Measurements from ENCODE around the gene PMS1. TPM values are rescaled to one million over a fixed set of nuclear protein-coding genes. Genes with fewer than 3 reads are reported as not detected.
"Not testable (repeated sequence)": the region's sequence is repeated elsewhere in the genome, so short reads cannot be mapped to it uniquely, and the experiment has no call there.

Gene PMS1
- polyA plus RNA-seq, 1 of the 3 experiments (the other 2 are of a cell fraction) = 7.7 TPM

GRCh38 chr2:189830510-189830909, 46.3 kb downstream of the PMS1 start:
- Histone ChIP-seq H4K20me1 (ENCODE audit: insufficient read depth) (no peaks in the 10 kb centered on the region), H3K4me1 (ENCODE audit: control insufficient read depth in 1 of 2, insufficient read depth in 2 of 2, low read depth in 1 of 2, low read length in 1 of 2) (peaks cover 2 to 8% of the 10 kb centered on the region in 2 experiments; a peak in 3 of 4 replicates), H3K79me2 (ENCODE audit: insufficient read depth) (no peaks in the 10 kb centered on the region), H3K9ac (no peak overlapping the region), H3K4me2 (no peak overlapping the region), H3K9me2 (no peaks in the 10 kb centered on the region), H3K4me3 (ENCODE audit: low read depth in 2 of 2, low read length in 1 of 2) (no peak overlapping the region), H3K27me3 (ENCODE audit: insufficient read depth) (no peaks in the 10 kb centered on the region), H3K36me3 (replicated peaks in 1 of 2; ENCODE audit: control insufficient read depth in 1 of 2, insufficient read depth in 2 of 2, low read length in 1 of 2) (peaks cover 5 to 16% of the 10 kb centered on the region in 2 experiments), H2AFZ (ENCODE audit: low read depth) (no peak overlapping the region), H3F3A (replicated peaks; ENCODE audit: insufficient read depth) (no peaks in the 10 kb centered on the region), H3K27ac (ENCODE audit: low read depth in 2 of 2, low read length in 1 of 2) (no peak overlapping the region), H3K9me3 (no peaks in the 10 kb centered on the region)
- WGBS (ENCODE audit: low lambda C conversion rate) = 94% methylated on average over 1 of the region's 1 CpG
- ChIA-PET POLR2A (no interaction called here), CTCF (no interaction called here)
- TF ChIP-seq ZBTB33 (IDR thresholded peaks at IDR 0.05; ENCODE audit: borderline replicate concordance, low read depth) = no peak
- no peak for TF ChIP-seq FOXJ3 (CRISPR knock-in tag; IDR thresholded peaks at IDR 0.05)
- no peak for TF ChIP-seq MXI1 (IDR thresholded peaks at IDR 0.05; ENCODE audit: low read depth, low read length)
- TF ChIP-seq GABPA (IDR thresholded peaks at IDR 0.05; ENCODE audit: low read depth) = no peak
- DNase-seq = no peak

GRCh38 chr2:189834059-189834458, 49.8 kb downstream of the PMS1 start:
- H3K27ac ChIP-seq (ENCODE audit: low read depth in 2 of 2, low read length in 1 of 2) = no peak overlapping the region
- POLR2A ChIA-PET = no interaction called here
- TF ChIP-seq ZBTB33 (IDR thresholded peaks at IDR 0.05; ENCODE audit: borderline replicate concordance, low read depth) = no peak
- no peak for TF ChIP-seq USF1 (IDR thresholded peaks at IDR 0.05; ENCODE audit: borderline replicate concordance, low read depth)
- TF ChIP-seq RXRA (IDR thresholded peaks at IDR 0.05; ENCODE audit: borderline replicate concordance, low read depth) = no peak
- no peak for TF ChIP-seq TEAD4 (IDR thresholded peaks at IDR 0.05; ENCODE audit: borderline replicate concordance, insufficient read depth)

GRCh38 chr2:189834642-189835041, 50.4 kb downstream of the PMS1 start:
- H3K4me1 ChIP-seq (ENCODE audit: control insufficient read depth in 1 of 2, insufficient read depth in 2 of 2, low read depth in 1 of 2, low read length in 1 of 2) = peaks cover 0 to 15% of the 10 kb centered on the region in 2 experiments; a peak in 2 of 4 replicates
- H3F3A ChIP-seq (replicated peaks; ENCODE audit: insufficient read depth); DNase-seq; H3K79me2 ChIP-seq (ENCODE audit: insufficient read depth); H3K9me3 ChIP-seq; H3K36me3 ChIP-seq (replicated peaks in 1 of 2; ENCODE audit: control insufficient read depth in 1 of 2, insufficient read depth in 2 of 2, low read length in 1 of 2); H3K4me2 ChIP-seq; H2AFZ ChIP-seq (ENCODE audit: low read depth); H3K9ac ChIP-seq; H4K20me1 ChIP-seq (ENCODE audit: insufficient read depth); H3K4me3 ChIP-seq (ENCODE audit: low read depth in 2 of 2, low read length in 1 of 2); H3K27ac ChIP-seq (ENCODE audit: low read depth in 2 of 2, low read length in 1 of 2); H3K9me2 ChIP-seq; H3K27me3 ChIP-seq (ENCODE audit: insufficient read depth); POLR2A ChIA-PET: not testable (repeated sequence)
- WGBS (ENCODE audit: low lambda C conversion rate) = 89% methylated on average over 1 of the region's 1 CpG
- CTCF ChIA-PET = interaction anchor here (1.0 kb wide), 1 partner anchor 32 kb away, joined by 3 read pairs; no protein-coding TSS in a partner anchor

More at GRCh38 chr2:189834059-189834458, 49.8 kb downstream of the PMS1 start:
- no peak overlapping the region for H2AFZ ChIP-seq (ENCODE audit: low read depth)
- H3K4me2 ChIP-seq = no peak overlapping the region
- no peaks in the 10 kb centered on the region for H3K9me2 ChIP-seq
- no peak overlapping the region for H3K4me3 ChIP-seq (ENCODE audit: low read depth in 2 of 2, low read length in 1 of 2)
- peaks cover 2 to 9% of the 10 kb centered on the region in 2 experiments for H3K36me3 ChIP-seq (replicated peaks in 1 of 2; ENCODE audit: control insufficient read depth in 1 of 2, insufficient read depth in 2 of 2, low read length in 1 of 2)
- H3K79me2 ChIP-seq (ENCODE audit: insufficient read depth) = no peaks in the 10 kb centered on the region
- CTCF ChIA-PET = no interaction called here
- no peaks in the 10 kb centered on the region for H3K9me3 ChIP-seq
- H3F3A ChIP-seq (replicated peaks; ENCODE audit: insufficient read depth) = no peaks in the 10 kb centered on the region
- H4K20me1 ChIP-seq (ENCODE audit: insufficient read depth) = no peaks in the 10 kb centered on the region
- no peak overlapping the region for H3K9ac ChIP-seq
- H3K4me1 ChIP-seq (ENCODE audit: control insufficient read depth in 1 of 2, insufficient read depth in 2 of 2, low read depth in 1 of 2, low read length in 1 of 2) = peaks cover 2 to 19% of the 10 kb centered on the region in 2 experiments; a peak in 3 of 4 replicates
- no peak for DNase-seq
- H3K27me3 ChIP-seq (ENCODE audit: insufficient read depth) = no peaks in the 10 kb centered on the region
- 98% methylated on average over 3 of the region's 3 CpGs for WGBS (ENCODE audit: low lambda C conversion rate)
